A549 (cell line): ENCODE results near the gene GALNTL6.

ENCODE experiments used
- CHD4 ChIP-seq: fragments of 200-600 bp; sonication (generic); IDR thresholded peaks from 2 replicates; pipeline ENCODE4 v1.6.1; 2016; ENCODE audit warnings: antibody characterized with exemption, mild to moderate bottlenecking, borderline replicate concordance
- EHMT2 ChIP-seq: fragments of 200-600 bp; sonication (generic); IDR thresholded peaks from 2 replicates; pipeline ENCODE4 v1.6.1; 2016; ENCODE audit warnings: antibody characterized with exemption, low read depth, mild to moderate bottlenecking, moderate library complexity
- EP300 ChIP-seq, 2 experiments: fragments of >200 bp; sonication (Bioruptor Twin); formaldehyde crosslinking; IDR thresholded peaks; 2 replicates in 1 of 2; 3 replicates in 1 of 2; pipeline ENCODE4 v1.6.1; 2016 to 2017
- JUNB ChIP-seq: fragments of >200 bp; sonication (Bioruptor Twin); formaldehyde crosslinking; IDR thresholded peaks from 2 replicates; pipeline ENCODE4 v1.6.1; 2016
- POLR2A ChIP-seq: IDR thresholded peaks from 2 replicates; pipeline ENCODE4 v1.6.1; 2012; ENCODE audit warnings: mild to moderate bottlenecking, low read length
- RARB ChIP-seq: fragments of 250-450 bp; sonication (Bioruptor Pico); IDR thresholded peaks from 2 replicates; pipeline ENCODE4 v1.8.0; 2021; ENCODE audit warnings: mild to moderate bottlenecking, moderate library complexity
- RFX5 ChIP-seq: fragments of 450-650 bp; IDR thresholded peaks from 2 replicates; pipeline ENCODE4 v1.7.1; 2014; ENCODE audit warnings: antibody characterized with exemption, mild to moderate bottlenecking, moderate library complexity
- TF ChIP-seq, protein P1 (sequence below): fragments of >200 bp; sonication (Bioruptor Twin); formaldehyde crosslinking; IDR thresholded peaks from 3 replicates; pipeline ENCODE4 v1.5.1; 2016

- TF ChIP-seq JUNB (no peak), EHMT2 (no peak), RFX5 (no peak), POLR2A (no peak), EP300 (IDR thresholded peaks at IDR 0.05) (no peak), RARB (no peak), CHD4 (no peak)
- TF ChIP-seq, protein P1, sequence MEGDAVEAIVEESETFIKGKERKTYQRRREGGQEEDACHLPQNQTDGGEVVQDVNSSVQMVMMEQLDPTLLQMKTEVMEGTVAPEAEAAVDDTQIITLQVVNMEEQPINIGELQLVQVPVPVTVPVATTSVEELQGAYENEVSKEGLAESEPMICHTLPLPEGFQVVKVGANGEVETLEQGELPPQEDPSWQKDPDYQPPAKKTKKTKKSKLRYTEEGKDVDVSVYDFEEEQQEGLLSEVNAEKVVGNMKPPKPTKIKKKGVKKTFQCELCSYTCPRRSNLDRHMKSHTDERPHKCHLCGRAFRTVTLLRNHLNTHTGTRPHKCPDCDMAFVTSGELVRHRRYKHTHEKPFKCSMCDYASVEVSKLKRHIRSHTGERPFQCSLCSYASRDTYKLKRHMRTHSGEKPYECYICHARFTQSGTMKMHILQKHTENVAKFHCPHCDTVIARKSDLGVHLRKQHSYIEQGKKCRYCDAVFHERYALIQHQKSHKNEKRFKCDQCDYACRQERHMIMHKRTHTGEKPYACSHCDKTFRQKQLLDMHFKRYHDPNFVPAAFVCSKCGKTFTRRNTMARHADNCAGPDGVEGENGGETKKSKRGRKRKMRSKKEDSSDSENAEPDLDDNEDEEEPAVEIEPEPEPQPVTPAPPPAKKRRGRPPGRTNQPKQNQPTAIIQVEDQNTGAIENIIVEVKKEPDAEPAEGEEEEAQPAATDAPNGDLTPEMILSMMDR, result no peak
Observed at GRCh38 chr4:172155838-172156345, 342.7 kb downstream of the GALNTL6 start.
